ENCODE measurements around the gene PRPS2.

Gene PRPS2

DNA sequence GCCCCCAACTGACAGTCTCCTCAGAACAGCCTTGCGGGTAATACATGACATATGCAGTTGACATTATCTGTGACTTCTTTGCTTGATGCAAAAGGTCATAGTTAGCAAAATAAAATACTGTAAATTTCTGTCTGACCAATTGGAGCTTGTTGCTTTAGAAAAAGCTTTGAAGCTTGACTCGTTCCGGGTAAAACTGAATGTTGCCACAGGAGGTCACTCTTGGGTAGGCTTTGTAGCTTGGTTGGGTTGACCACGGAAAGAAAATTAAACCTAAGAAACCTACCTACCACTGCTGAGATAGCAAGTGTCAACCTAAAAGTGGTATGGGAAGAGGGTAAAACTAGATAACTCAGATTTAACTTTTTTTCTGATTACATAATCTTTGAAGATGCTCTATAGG is 23.2 kb downstream of the PRPS2 start:
- no peak for DNase-seq (ENCODE audit: low read depth in 4 of 4, low spot score in 1 of 4)

DNA sequence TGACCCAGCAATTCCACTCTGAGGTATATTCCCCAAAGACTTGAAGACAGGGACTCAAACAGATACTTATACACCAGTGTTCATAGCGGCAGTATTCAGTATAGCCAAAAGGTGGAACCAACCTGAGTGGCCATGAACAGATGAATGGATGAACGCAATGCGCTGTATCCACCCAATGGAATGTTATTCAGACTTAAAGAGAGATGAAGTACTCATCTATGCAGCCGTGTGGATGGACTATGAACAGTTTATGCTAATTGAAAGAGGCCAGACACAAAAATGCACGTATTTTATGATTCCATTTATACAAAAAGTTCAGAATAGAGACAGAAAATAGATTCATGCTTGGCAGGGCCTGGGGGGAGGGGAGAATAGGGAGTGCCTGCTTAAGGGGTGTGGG is 26.3 kb downstream of the PRPS2 start:
- DNase-seq (ENCODE audit: low read depth in 4 of 4, low spot score in 1 of 4), result no peak

DNA sequence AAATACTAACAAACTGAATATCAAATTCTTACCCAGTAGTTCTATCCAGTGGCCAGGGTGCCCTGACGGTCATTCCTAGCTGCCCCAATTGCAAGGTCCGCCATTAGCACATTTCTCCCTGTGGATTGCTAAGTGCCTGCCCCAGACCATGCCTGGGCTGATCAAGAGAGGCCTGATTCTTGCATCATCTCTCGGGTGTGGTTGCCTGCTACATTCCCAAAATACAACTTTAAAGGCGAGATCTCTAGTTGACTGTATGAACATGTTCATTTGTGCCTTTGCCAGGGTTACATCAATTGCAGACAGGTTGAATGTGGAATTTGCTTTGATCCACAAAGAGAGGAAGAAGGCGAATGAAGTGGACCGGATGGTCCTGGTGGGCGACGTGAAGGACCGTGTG is 28.0 kb downstream of the PRPS2 start:
- no peak for DNase-seq (ENCODE audit: low read depth in 4 of 4, low spot score in 1 of 4)

- DNase-seq (ENCODE audit: low read depth in 4 of 4, low spot score in 1 of 4), result no peak
These were observed 29.5 kb downstream of the PRPS2 start for GRCh38 chrX:12820737-12821136.

GRCh38 chrX:12824944-12825343 is 33.7 kb downstream of the PRPS2 start:
- no peak for DNase-seq (ENCODE audit: low read depth in 4 of 4, low spot score in 1 of 4)

DNA sequence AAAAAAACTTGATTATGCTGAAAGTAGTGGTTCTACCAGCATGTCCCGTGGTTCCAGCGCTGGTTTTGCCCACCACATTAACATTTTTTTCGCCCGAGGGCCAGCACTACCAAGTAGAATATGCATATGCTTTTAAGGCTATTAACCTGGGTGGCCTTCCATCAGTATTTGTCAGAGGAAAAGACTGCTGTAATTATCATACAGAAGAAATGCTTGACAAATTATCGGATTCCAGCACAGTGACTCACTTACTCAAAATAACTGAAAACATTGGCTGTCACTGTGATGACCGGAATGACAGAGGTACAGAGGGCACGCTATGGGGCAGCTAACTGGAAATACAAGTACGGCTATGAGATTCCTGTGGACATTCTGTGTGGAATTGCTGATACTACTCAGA is 34.6 kb downstream of the PRPS2 start:
- no peak for DNase-seq (ENCODE audit: low read depth in 4 of 4, low spot score in 1 of 4)

GRCh38 chrX:12843061-12843667 is 52.0 kb downstream of the PRPS2 start:
- DNase-seq (ENCODE audit: low read depth in 4 of 4, low spot score in 1 of 4), result no peak

DNA sequence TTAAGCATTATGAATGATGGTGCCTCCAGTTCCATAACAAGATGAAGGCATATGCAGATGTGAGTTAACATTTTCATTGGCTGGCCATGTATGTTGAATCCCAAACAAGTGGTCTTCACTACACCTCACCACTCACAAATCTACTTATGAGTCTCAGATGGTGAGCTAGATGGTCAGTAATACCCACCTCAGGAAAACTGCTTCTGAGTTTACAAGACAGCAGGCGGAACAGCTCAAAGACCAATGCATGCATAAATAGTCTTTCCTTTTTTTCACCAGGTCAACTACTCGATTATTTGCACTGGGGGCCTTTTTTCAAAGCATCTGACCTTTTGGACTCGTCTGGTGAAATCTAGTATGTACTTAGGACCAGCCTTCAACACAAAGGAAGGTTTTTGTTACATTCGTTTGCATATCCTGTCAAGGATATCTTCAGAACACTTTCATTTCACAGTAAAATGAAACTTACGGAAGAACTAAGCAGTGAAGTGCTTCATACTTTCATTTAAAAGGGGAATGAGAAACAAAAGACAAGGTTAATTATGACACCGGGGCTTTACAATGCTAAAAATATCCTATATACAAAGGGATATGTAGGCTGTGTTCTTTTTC is 52.6 kb downstream of the PRPS2 start:
- DNase-seq (ENCODE audit: low read depth in 4 of 4, low spot score in 1 of 4), result no peak

GRCh38 chrX:12844319-12844718 is 53.1 kb downstream of the PRPS2 start:
- no peak for DNase-seq (ENCODE audit: low read depth in 4 of 4, low spot score in 1 of 4)

- DNase-seq (ENCODE audit: low read depth in 4 of 4, low spot score in 1 of 4), result no peak
These were observed 74.1 kb downstream of the PRPS2 start for GRCh38 chrX:12865359-12865758.

GRCh38 chrX:12866451-12867377 is 75.5 kb downstream of the PRPS2 start, which contains the start of gene TLR7:
Gene TLR7, plus strand, starts transcription at chrX:12867072. Its CDS starts 507 bp downstream, at chrX:12867579.
- DNase-seq (ENCODE audit: low read depth in 4 of 4, low spot score in 1 of 4), result no peak

- no peak for DNase-seq (ENCODE audit: low read depth in 4 of 4, low spot score in 1 of 4)
These were observed 76.5 kb downstream of the PRPS2 start for GRCh38 chrX:12867685-12868084.

- DNase-seq (ENCODE audit: low read depth in 4 of 4, low spot score in 1 of 4), result no peak
These were observed 77.5 kb downstream of the PRPS2 start for GRCh38 chrX:12868747-12869146.

GRCh38 chrX:12871257-12871656 is 80.0 kb downstream of the PRPS2 start:
- no peak for DNase-seq (ENCODE audit: low read depth in 4 of 4, low spot score in 1 of 4)

GRCh38 chrX:12872741-12873140 is 81.5 kb downstream of the PRPS2 start:
- DNase-seq (ENCODE audit: low read depth in 4 of 4, low spot score in 1 of 4), result no peak

Measured in stimulated activated CD4-positive, alpha-beta T cell treated with anti-CD3 and anti-CD28 coated beads, Interleukin-1b, Interleukin-23, amount 100 ng/mL, for 24 hours (primary cell).